Memory B cell (primary cell): Measurements from ENCODE around the gene TNFAIP8L2.
"Not testable (repeated sequence)": the region's sequence is repeated elsewhere in the genome, so short reads cannot be mapped to it uniquely, and the experiment has no call there.

Experiments used
- ATAC-seq: fragments of 150-1000 bp; cut with Tn5 transposase; 2 replicates; pipeline ENCODE4 v1.10.0; 2021; ENCODE audit warnings: low read depth, mild to moderate bottlenecking, moderate library complexity
- DNase-seq, 2 donors: peaks; one replicate each; pipeline ENCODE4 v3.0.0; 2022; ENCODE audit warnings: low spot score in 2 of 2
- H3K27ac Mint-ChIP-seq: one replicate; pipeline ENCODE4 v1.8.0; 2022; ENCODE audit warnings: mild to moderate bottlenecking, moderate library complexity, mixed read lengths
- H3K27me3 Mint-ChIP-seq: one replicate; pipeline ENCODE4 v1.8.0; 2022; ENCODE audit warnings: mixed read lengths
- H3K36me3 Mint-ChIP-seq: one replicate; pipeline ENCODE4 v1.8.0; 2022; ENCODE audit warnings: mild to moderate bottlenecking, mixed read lengths
- H3K4me1 Mint-ChIP-seq: one replicate; pipeline ENCODE4 v1.8.0; 2022; ENCODE audit warnings: mixed read lengths
- H3K4me3 Mint-ChIP-seq: one replicate; pipeline ENCODE4 v1.8.0; 2022; ENCODE audit warnings: mild to moderate bottlenecking, moderate library complexity, mixed read lengths
- H3K9me3 Mint-ChIP-seq: one replicate; pipeline ENCODE4 v1.8.0; 2022; ENCODE audit warnings: mixed read lengths

The TNFAIP8L2 gene

GRCh38 chr1:151189637-151190445, 33.4 kb downstream of the TNFAIP8L2 start, which contains the start of gene VPS72:
TSS of gene VPS72 (minus strand) at chr1:151190197. CDS start at chr1:151190121, 76 bp downstream.
- ATAC-seq (peak; percentile 91), DNase-seq (peak; percentile 65 to 69)
- Mint-ChIP-seq H3K27me3 (no peaks in the 10 kb centered on the region), H3K4me1 (peaks cover 25% of the 10 kb centered on the region), H3K36me3 (peaks cover 4% of the 10 kb centered on the region), H3K27ac (peak within 1 kb of the TSS; percentile 97), H3K4me3 (peak within 1 kb of the TSS; percentile 99), H3K9me3 (no peaks in the 10 kb centered on the region)

- H3K4me3 Mint-ChIP-seq: no peak overlapping the region
- H3K27me3 Mint-ChIP-seq: no peaks in the 10 kb centered on the region
- no peak for ATAC-seq
- no peak overlapping the region for H3K27ac Mint-ChIP-seq
- H3K36me3 Mint-ChIP-seq: no peaks in the 10 kb centered on the region
- peaks cover 22% of the 10 kb centered on the region for H3K4me1 Mint-ChIP-seq
- DNase-seq: no peak
- H3K9me3 Mint-ChIP-seq: no peaks in the 10 kb centered on the region
Measured at GRCh38 chr1:151192047-151192446, 35.6 kb downstream of the TNFAIP8L2 start.

- Mint-ChIP-seq H3K27me3 (no peaks in the 10 kb centered on the region), H3K4me3 (no peak overlapping the region), H3K27ac (no peak overlapping the region), H3K4me1 (peaks cover 21% of the 10 kb centered on the region), H3K9me3 (no peaks in the 10 kb centered on the region), H3K36me3 (no peaks in the 10 kb centered on the region)
- ATAC-seq: no peak
- no peak for DNase-seq
Measured at GRCh38 chr1:151193304-151193703, 36.9 kb downstream of the TNFAIP8L2 start.

- no peaks in the 10 kb centered on the region for H3K9me3 Mint-ChIP-seq
- no peak overlapping the region for H3K4me3 Mint-ChIP-seq
- DNase-seq (no peak), ATAC-seq (no peak)
- H3K27me3 Mint-ChIP-seq: no peaks in the 10 kb centered on the region
- H3K27ac Mint-ChIP-seq: no peak overlapping the region
- no peaks in the 10 kb centered on the region for H3K36me3 Mint-ChIP-seq
- peaks cover 16% of the 10 kb centered on the region for H3K4me1 Mint-ChIP-seq
Measured at GRCh38 chr1:151193856-151194255, 37.4 kb downstream of the TNFAIP8L2 start.

GRCh38 chr1:151194894-151195594, 38.6 kb downstream of the TNFAIP8L2 start:
- not testable (repeated sequence) for H3K36me3 Mint-ChIP-seq, H3K27me3 Mint-ChIP-seq, H3K9me3 Mint-ChIP-seq, H3K27ac Mint-ChIP-seq, DNase-seq, H3K4me3 Mint-ChIP-seq, ATAC-seq
- peaks cover 18% of the 10 kb centered on the region for H3K4me1 Mint-ChIP-seq

GRCh38 chr1:151196292-151196800, 39.9 kb downstream of the TNFAIP8L2 start:
- DNase-seq: peak; percentile 21 to 49
- no peaks in the 10 kb centered on the region for H3K9me3 Mint-ChIP-seq
- H3K4me1 Mint-ChIP-seq: peaks cover 20% of the 10 kb centered on the region
- H3K27ac Mint-ChIP-seq: no peak overlapping the region
- H3K4me3 Mint-ChIP-seq: peak overlapping the region; percentile 77
- no peaks in the 10 kb centered on the region for H3K36me3 Mint-ChIP-seq
- ATAC-seq: peak; percentile 37
- H3K27me3 Mint-ChIP-seq: no peaks in the 10 kb centered on the region

GRCh38 chr1:151197863-151198253, 41.4 kb downstream of the TNFAIP8L2 start:
- Mint-ChIP-seq H3K4me3 (peak overlapping the region; percentile 94), H3K9me3 (no peaks in the 10 kb centered on the region), H3K4me1 (peaks cover 23% of the 10 kb centered on the region), H3K27ac (peak overlapping the region; percentile 96), H3K27me3 (no peaks in the 10 kb centered on the region), H3K36me3 (no peaks in the 10 kb centered on the region)
- ATAC-seq (no peak), DNase-seq (no peak)

GRCh38 chr1:151198254-151199127, 42.0 kb downstream of the TNFAIP8L2 start, which contains the start of gene PIP5K1A:
TSS of gene PIP5K1A (plus strand) at chr1:151198552. CDS start at chr1:151198997, 445 bp downstream.
- H3K4me3 Mint-ChIP-seq: peak within 1 kb of the TSS; percentile 94
- no peaks in the 10 kb centered on the region for H3K27me3 Mint-ChIP-seq
- H3K27ac Mint-ChIP-seq: peak within 1 kb of the TSS; percentile 96
- peak; percentile 93 to 95 for DNase-seq
- H3K9me3 Mint-ChIP-seq: no peaks in the 10 kb centered on the region
- no peaks in the 10 kb centered on the region for H3K36me3 Mint-ChIP-seq
- H3K4me1 Mint-ChIP-seq: peaks cover 23% of the 10 kb centered on the region
- peak; percentile 92 for ATAC-seq

- peaks cover 25% of the 10 kb centered on the region for H3K4me1 Mint-ChIP-seq
- H3K4me3 Mint-ChIP-seq: peak overlapping the region; percentile 94
- H3K9me3 Mint-ChIP-seq: no peaks in the 10 kb centered on the region
- peak overlapping the region; percentile 96 for H3K27ac Mint-ChIP-seq
- H3K27me3 Mint-ChIP-seq: no peaks in the 10 kb centered on the region
- ATAC-seq (no peak), DNase-seq (no peak)
- no peaks in the 10 kb centered on the region for H3K36me3 Mint-ChIP-seq
Measured at GRCh38 chr1:151199873-151200581, 43.6 kb downstream of the TNFAIP8L2 start.

- not testable (repeated sequence) for H3K27ac Mint-ChIP-seq, H3K27me3 Mint-ChIP-seq, H3K4me1 Mint-ChIP-seq, H3K9me3 Mint-ChIP-seq, ATAC-seq, DNase-seq, H3K36me3 Mint-ChIP-seq, H3K4me3 Mint-ChIP-seq
Measured at GRCh38 chr1:151205381-151205965, 49.0 kb downstream of the TNFAIP8L2 start.
